ENCODE measurements around the gene ACKR4. TPM values are rescaled to one million over a fixed set of nuclear protein-coding genes. Genes with fewer than 3 reads are reported as not detected.

The ACKR4 gene
- total and polyA plus RNA-seq, 2 experiments from 2014 or later = 14.8 to 25.0 TPM

GRCh38 chr3:132642539-132642847 is 45.4 kb downstream of the ACKR4 start:
- Histone ChIP-seq H3K4me3 (no peak overlapping the region), H3K79me2 (ENCODE audit: insufficient read depth) (peaks cover 13% of the 10 kb centered on the region), H3K27me3 (replicated peaks; ENCODE audit: insufficient read depth) (no peaks in the 10 kb centered on the region), H3K9me3 (ENCODE audit: low read depth) (no peaks in the 10 kb centered on the region), H3K36me3 (ENCODE audit: low read depth) (peaks cover 8% of the 10 kb centered on the region; the same call in 1 of the 2 replicates), H4K20me1 (ENCODE audit: insufficient read depth) (no peaks in the 10 kb centered on the region), H3K27ac (no peak overlapping the region), H3F3A (ENCODE audit: insufficient read depth) (peaks cover 5% of the 10 kb centered on the region), H3K9ac (no peak overlapping the region), H2AFZ (no peak overlapping the region), H3K4me1 (ENCODE audit: insufficient read depth) (peaks cover 22% of the 10 kb centered on the region), H3K9me2 (ENCODE audit: insufficient read depth) (no peaks in the 10 kb centered on the region), H3K4me2 (ENCODE audit: unreplicated experiment) (no peak overlapping the region)
- in situ Hi-C loops (cut with MboI) = no loop called here
- WGBS, 2 experiments (ENCODE audit: low coverage in 1 of 2, low lambda C conversion rate in 2 of 2, missing lambda C conversion rate in 2 of 2) = 47 to 52% methylated on average over 2 of the region's 2 CpGs
- TF ChIP-seq EZH2 (IDR thresholded peaks at IDR 0.05; ENCODE audit: insufficient read depth, poor library complexity, severe bottlenecking) (no peak), EZH2phosphoT487 (IDR thresholded peaks at IDR 0.05; ENCODE audit: insufficient read depth, low read depth) (no peak)
- DNase-seq = no peak

DNA sequence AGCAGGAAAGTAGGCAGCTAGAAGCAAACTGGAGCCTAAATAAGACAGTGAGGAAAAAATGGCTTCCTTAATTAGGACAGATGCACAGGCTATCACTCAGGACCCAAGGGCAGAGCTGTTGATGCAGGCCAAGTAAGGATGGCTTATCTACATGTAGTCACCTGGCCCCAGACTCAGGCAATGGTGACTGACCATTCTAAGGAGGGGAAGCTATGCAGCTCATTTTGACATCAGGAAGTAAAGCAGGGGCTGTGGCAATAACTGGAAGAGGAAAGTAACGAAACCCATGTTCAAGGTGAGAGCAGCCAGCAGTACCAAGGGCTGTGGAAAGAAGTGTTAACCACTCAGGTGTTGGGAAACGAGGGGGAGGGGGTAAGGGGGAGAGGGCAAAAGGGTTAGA is 46.3 kb downstream of the ACKR4 start:
- Histone ChIP-seq H3K27ac (no peak overlapping the region), H3K9me3 (ENCODE audit: low read depth) (no peaks in the 10 kb centered on the region), H3K9ac (no peak overlapping the region), H3K9me2 (ENCODE audit: insufficient read depth) (no peaks in the 10 kb centered on the region), H3K4me1 (ENCODE audit: insufficient read depth) (peaks cover 14% of the 10 kb centered on the region), H4K20me1 (ENCODE audit: insufficient read depth) (no peaks in the 10 kb centered on the region), H3K36me3 (ENCODE audit: low read depth) (peaks cover 8% of the 10 kb centered on the region; the same call in 1 of the 2 replicates), H3K4me3 (no peak overlapping the region), H3F3A (ENCODE audit: insufficient read depth) (no peaks in the 10 kb centered on the region; the same call in 1 of the 2 replicates), H2AFZ (no peak overlapping the region), H3K4me2 (ENCODE audit: unreplicated experiment) (no peak overlapping the region), H3K79me2 (ENCODE audit: insufficient read depth) (peaks cover 19% of the 10 kb centered on the region), H3K27me3 (replicated peaks; ENCODE audit: insufficient read depth) (no peaks in the 10 kb centered on the region)
- in situ Hi-C loops (cut with MboI) = no loop called here
- no peak for DNase-seq
- 58 to 89% methylated on average over 1 to 2 of the region's 2 CpGs for WGBS, 2 experiments (ENCODE audit: low coverage in 1 of 2, low lambda C conversion rate in 2 of 2, missing lambda C conversion rate in 2 of 2)
- TF ChIP-seq EZH2 (IDR thresholded peaks at IDR 0.05; ENCODE audit: insufficient read depth, poor library complexity, severe bottlenecking) (no peak), EZH2phosphoT487 (IDR thresholded peaks at IDR 0.05; ENCODE audit: insufficient read depth, low read depth) (no peak)

DNA sequence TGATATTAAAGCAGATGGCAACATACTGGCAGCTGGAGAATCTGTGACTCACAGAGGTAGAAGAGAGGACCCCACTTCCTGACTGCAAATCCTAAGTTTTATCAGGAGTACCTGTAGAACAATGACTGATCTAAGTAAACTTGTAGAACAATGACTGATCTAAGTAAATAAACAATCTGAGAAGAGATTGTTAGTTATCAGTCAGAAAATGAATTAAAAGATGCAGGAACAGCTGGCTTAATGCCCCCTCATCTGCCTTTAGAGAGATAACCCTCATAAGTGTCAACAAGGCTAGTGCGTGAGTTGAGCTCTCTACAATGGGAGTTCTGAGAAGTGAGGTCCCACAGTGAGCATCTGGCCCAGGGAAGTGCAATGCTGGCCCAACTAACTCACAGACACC is 48.0 kb downstream of the ACKR4 start:
- 100% methylated on average over 1 of the region's 1 CpG for WGBS, 2 experiments (ENCODE audit: low coverage in 1 of 2, low lambda C conversion rate in 2 of 2, missing lambda C conversion rate in 2 of 2)
- H3K9me2 ChIP-seq (ENCODE audit: insufficient read depth) = no peaks in the 10 kb centered on the region
- no peak overlapping the region for H3K27ac ChIP-seq
- no peak overlapping the region for H2AFZ ChIP-seq
- H3K4me1 ChIP-seq (ENCODE audit: insufficient read depth) = 0 out of 2 replicates have a peak, but pooled peaks cover 5% of the 10 kb centered on the region
- TF ChIP-seq EZH2 (IDR thresholded peaks at IDR 0.05; ENCODE audit: insufficient read depth, poor library complexity, severe bottlenecking) (no peak), EZH2phosphoT487 (IDR thresholded peaks at IDR 0.05; ENCODE audit: insufficient read depth, low read depth) (no peak)
- H3K79me2 ChIP-seq (ENCODE audit: insufficient read depth) = peaks cover 30% of the 10 kb centered on the region
- in situ Hi-C loops (cut with MboI) = loop anchor here (5.0 kb wide), 1 partner anchor 103 kb away; no protein-coding TSS in a partner anchor
- no peaks in the 10 kb centered on the region; the same call in 1 of the 2 replicates for H4K20me1 ChIP-seq (ENCODE audit: insufficient read depth)
- no peak overlapping the region for H3K9ac ChIP-seq
- no peaks in the 10 kb centered on the region for H3K36me3 ChIP-seq (ENCODE audit: low read depth)
- no peak overlapping the region for H3K4me2 ChIP-seq (ENCODE audit: unreplicated experiment)
- no peaks in the 10 kb centered on the region; the same call in 1 of the 2 replicates for H3F3A ChIP-seq (ENCODE audit: insufficient read depth)
- no peaks in the 10 kb centered on the region for H3K9me3 ChIP-seq (ENCODE audit: low read depth)
- no peak overlapping the region for H3K4me3 ChIP-seq
- no peak for DNase-seq
- H3K27me3 ChIP-seq (replicated peaks; ENCODE audit: insufficient read depth) = no peaks in the 10 kb centered on the region

DNA sequence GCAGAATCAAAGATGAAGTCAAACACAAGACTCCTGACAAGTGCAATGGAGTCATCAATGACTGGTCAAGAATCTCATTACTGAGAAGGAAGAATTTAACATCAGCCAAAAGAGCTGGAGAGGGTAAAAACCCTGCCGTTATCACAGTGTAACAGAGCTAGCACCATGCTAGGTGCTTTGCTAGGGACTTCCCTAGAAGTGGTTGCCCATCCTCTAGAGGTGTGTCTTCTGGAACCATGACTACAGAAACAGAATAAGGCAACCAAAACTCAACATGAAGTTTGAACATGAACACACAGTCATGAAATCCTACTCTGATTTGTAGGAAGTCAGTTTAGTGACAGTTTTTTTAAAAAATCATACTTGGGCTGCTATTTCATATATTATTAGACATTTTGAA is 53.1 kb downstream of the ACKR4 start:
- Histone ChIP-seq H3K27ac (no peak overlapping the region), H3K36me3 (ENCODE audit: low read depth) (no peaks in the 10 kb centered on the region), H3K9ac (no peak overlapping the region), H3K27me3 (replicated peaks; ENCODE audit: insufficient read depth) (no peaks in the 10 kb centered on the region), H3F3A (ENCODE audit: insufficient read depth) (peaks cover 17% of the 10 kb centered on the region), H4K20me1 (ENCODE audit: insufficient read depth) (peaks cover 4% of the 10 kb centered on the region; the same call in 1 of the 2 replicates), H3K4me1 (ENCODE audit: insufficient read depth) (peaks cover 12% of the 10 kb centered on the region), H3K9me2 (ENCODE audit: insufficient read depth) (no peaks in the 10 kb centered on the region), H3K9me3 (ENCODE audit: low read depth) (no peaks in the 10 kb centered on the region), H3K79me2 (ENCODE audit: insufficient read depth) (peaks cover 61% of the 10 kb centered on the region), H3K4me3 (no peak overlapping the region), H3K4me2 (ENCODE audit: unreplicated experiment) (no peak overlapping the region), H2AFZ (no peak overlapping the region)
- TF ChIP-seq EZH2phosphoT487 (IDR thresholded peaks at IDR 0.05; ENCODE audit: insufficient read depth, low read depth) = no peak
- no peak for TF ChIP-seq EZH2 (IDR thresholded peaks at IDR 0.05; ENCODE audit: insufficient read depth, poor library complexity, severe bottlenecking)
- in situ Hi-C loops (cut with MboI) = no loop called here
- DNase-seq = no peak
- WGBS, 2 experiments (ENCODE audit: low coverage in 1 of 2, low lambda C conversion rate in 2 of 2, missing lambda C conversion rate in 2 of 2) = 95 to 100% methylated on average over 1 of the region's 1 CpG

Other genes starting within 250 kb of the ACKR4 start
- 51.1 and 51.5 TPM in 2 replicates for gene DNAJC13, start 179.8 kb upstream of the ACKR4 start, total RNA-seq (2014; rRNA removed; shearing (Covaris generic))
- gene DNAJC13, start 179.8 kb upstream of the ACKR4 start, polyA plus RNA-seq (2016; fragmentation: Nextera tagmentation; extraction: Ambion mirVana) = 17.1 and 17.8 TPM in 2 replicates
- 17.3 and 17.5 TPM in 2 replicates for gene ACAD11, start 62.5 kb downstream of the ACKR4 start, total RNA-seq (2014; rRNA removed; shearing (Covaris generic))
- 15.6 and 19.3 TPM in 2 replicates for gene ACAD11, start 62.5 kb downstream of the ACKR4 start, polyA plus RNA-seq (2016; fragmentation: Nextera tagmentation; extraction: Ambion mirVana)
- gene UBA5, start 63.1 kb downstream of the ACKR4 start, total RNA-seq (2014; rRNA removed; shearing (Covaris generic)) = 46.3 and 61.2 TPM in 2 replicates
- gene UBA5, start 63.1 kb downstream of the ACKR4 start, polyA plus RNA-seq (2016; fragmentation: Nextera tagmentation; extraction: Ambion mirVana) = 48.1 and 58.3 TPM in 2 replicates
- gene NPHP3, start 125.1 kb downstream of the ACKR4 start, total RNA-seq (2014; rRNA removed; shearing (Covaris generic)) = 27.2 and 29.5 TPM in 2 replicates
- 10.5 and 11.6 TPM in 2 replicates for gene NPHP3, start 125.1 kb downstream of the ACKR4 start, polyA plus RNA-seq (2016; fragmentation: Nextera tagmentation; extraction: Ambion mirVana)